ENCODE data around the gene LRFN2.

Gene LRFN2

GRCh38 chr6:40355066-40355465 lies 232.1 kb downstream of the LRFN2 start:
- no peaks in the 10 kb centered on the region for H3K4me1 ChIP-seq (ENCODE audit: control insufficient read depth, low read length)
- no peaks in the 10 kb centered on the region for H3K36me3 ChIP-seq (ENCODE audit: control insufficient read depth, low read length)
- no peaks in the 10 kb centered on the region for H3K9me3 ChIP-seq (ENCODE audit: control insufficient read depth, insufficient read depth, low read length)
- no peaks in the 10 kb centered on the region for H3K79me2 ChIP-seq (ENCODE audit: control insufficient read depth, low read length)
- no peaks in the 10 kb centered on the region for H3F3A ChIP-seq (ENCODE audit: control insufficient read depth, insufficient read depth)
- H3K4me3 ChIP-seq (ENCODE audit: low read length): no peak overlapping the region
- H3K4me2 ChIP-seq (ENCODE audit: low read length): no peak overlapping the region
- no peak overlapping the region for H3K27ac ChIP-seq (ENCODE audit: low read depth, low read length)
- TF ChIP-seq CTCF (IDR thresholded peaks at IDR 0.05; ENCODE audit: low read depth, low read length, poor library complexity, severe bottlenecking) (no peak), EZH2phosphoT487 (IDR thresholded peaks at IDR 0.05; ENCODE audit: borderline replicate concordance, low read length) (no peak)
- no peaks in the 10 kb centered on the region for H3K27me3 ChIP-seq (ENCODE audit: control insufficient read depth, low read length)
- no peaks in the 10 kb centered on the region for H3K9me2 ChIP-seq (replicated peaks; ENCODE audit: control insufficient read depth, low read length)
- no peaks in the 10 kb centered on the region for H4K20me1 ChIP-seq (ENCODE audit: control insufficient read depth, insufficient read depth, low read depth, low read length)

- H3K4me1 ChIP-seq (ENCODE audit: control insufficient read depth, low read length): no peaks in the 10 kb centered on the region
- H3K27me3 ChIP-seq (ENCODE audit: control insufficient read depth, low read length): no peaks in the 10 kb centered on the region
- TF ChIP-seq EZH2phosphoT487 (IDR thresholded peaks at IDR 0.05; ENCODE audit: borderline replicate concordance, low read length) (no peak), CTCF (IDR thresholded peaks at IDR 0.05; ENCODE audit: low read depth, low read length, poor library complexity, severe bottlenecking) (no peak)
- H3K27ac ChIP-seq (ENCODE audit: low read depth, low read length): no peak overlapping the region
- H3K9me2 ChIP-seq (replicated peaks; ENCODE audit: control insufficient read depth, low read length): no peaks in the 10 kb centered on the region
- no peaks in the 10 kb centered on the region for H4K20me1 ChIP-seq (ENCODE audit: control insufficient read depth, insufficient read depth, low read depth, low read length)
- H3K79me2 ChIP-seq (ENCODE audit: control insufficient read depth, low read length): no peaks in the 10 kb centered on the region
- H3K36me3 ChIP-seq (ENCODE audit: control insufficient read depth, low read length): no peaks in the 10 kb centered on the region
- no peak overlapping the region for H3K4me2 ChIP-seq (ENCODE audit: low read length)
- no peak overlapping the region for H3K4me3 ChIP-seq (ENCODE audit: low read length)
- no peaks in the 10 kb centered on the region for H3F3A ChIP-seq (ENCODE audit: control insufficient read depth, insufficient read depth)
- no peaks in the 10 kb centered on the region for H3K9me3 ChIP-seq (ENCODE audit: control insufficient read depth, insufficient read depth, low read length)
Observed at GRCh38 chr6:40353967-40354452, 233.2 kb downstream of the LRFN2 start.

- Histone ChIP-seq H3K79me2 (ENCODE audit: control insufficient read depth, low read length) (no peaks in the 10 kb centered on the region), H3F3A (ENCODE audit: control insufficient read depth, insufficient read depth) (no peaks in the 10 kb centered on the region), H3K27ac (ENCODE audit: low read depth, low read length) (no peak overlapping the region), H3K27me3 (ENCODE audit: control insufficient read depth, low read length) (no peaks in the 10 kb centered on the region), H3K4me3 (ENCODE audit: low read length) (no peak overlapping the region), H3K4me1 (ENCODE audit: control insufficient read depth, low read length) (no peaks in the 10 kb centered on the region), H3K4me2 (ENCODE audit: low read length) (no peak overlapping the region), H3K36me3 (ENCODE audit: control insufficient read depth, low read length) (no peaks in the 10 kb centered on the region), H3K9me3 (ENCODE audit: control insufficient read depth, insufficient read depth, low read length) (no peaks in the 10 kb centered on the region), H3K9me2 (replicated peaks; ENCODE audit: control insufficient read depth, low read length) (no peaks in the 10 kb centered on the region), H4K20me1 (ENCODE audit: control insufficient read depth, insufficient read depth, low read depth, low read length) (no peaks in the 10 kb centered on the region)
- TF ChIP-seq CTCF (IDR thresholded peaks at IDR 0.05; ENCODE audit: low read depth, low read length, poor library complexity, severe bottlenecking) (no peak), EZH2phosphoT487 (IDR thresholded peaks at IDR 0.05; ENCODE audit: borderline replicate concordance, low read length) (no peak)
Observed at GRCh38 chr6:40353197-40353966, 233.8 kb downstream of the LRFN2 start.
